GM12801 (cell line): ENCODE measurements around the gene TOMM6.

ENCODE experiments used
- TF ChIP-seq, protein P1 (sequence below): IDR thresholded peaks from one replicate; pipeline ENCODE4 v1.5.1; 2011; ENCODE audit warnings: control low read depth; ENCODE audit not compliant: insufficient read length; ENCODE audit errors: extremely low read depth

The TOMM6 gene

GRCh38 chr6:41777551-41778285 lies 9.8 kb upstream of the TOMM6 start:
- TF ChIP-seq, protein P1, sequence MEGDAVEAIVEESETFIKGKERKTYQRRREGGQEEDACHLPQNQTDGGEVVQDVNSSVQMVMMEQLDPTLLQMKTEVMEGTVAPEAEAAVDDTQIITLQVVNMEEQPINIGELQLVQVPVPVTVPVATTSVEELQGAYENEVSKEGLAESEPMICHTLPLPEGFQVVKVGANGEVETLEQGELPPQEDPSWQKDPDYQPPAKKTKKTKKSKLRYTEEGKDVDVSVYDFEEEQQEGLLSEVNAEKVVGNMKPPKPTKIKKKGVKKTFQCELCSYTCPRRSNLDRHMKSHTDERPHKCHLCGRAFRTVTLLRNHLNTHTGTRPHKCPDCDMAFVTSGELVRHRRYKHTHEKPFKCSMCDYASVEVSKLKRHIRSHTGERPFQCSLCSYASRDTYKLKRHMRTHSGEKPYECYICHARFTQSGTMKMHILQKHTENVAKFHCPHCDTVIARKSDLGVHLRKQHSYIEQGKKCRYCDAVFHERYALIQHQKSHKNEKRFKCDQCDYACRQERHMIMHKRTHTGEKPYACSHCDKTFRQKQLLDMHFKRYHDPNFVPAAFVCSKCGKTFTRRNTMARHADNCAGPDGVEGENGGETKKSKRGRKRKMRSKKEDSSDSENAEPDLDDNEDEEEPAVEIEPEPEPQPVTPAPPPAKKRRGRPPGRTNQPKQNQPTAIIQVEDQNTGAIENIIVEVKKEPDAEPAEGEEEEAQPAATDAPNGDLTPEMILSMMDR, result no peak

- TF ChIP-seq, protein P1, result no peak
These were observed 8.6 kb upstream of the TOMM6 start for GRCh38 chr6:41778895-41779294.

GRCh38 chr6:41779336-41779735 lies 8.2 kb upstream of the TOMM6 start:
- TF ChIP-seq, protein P1, result no peak

DNA sequence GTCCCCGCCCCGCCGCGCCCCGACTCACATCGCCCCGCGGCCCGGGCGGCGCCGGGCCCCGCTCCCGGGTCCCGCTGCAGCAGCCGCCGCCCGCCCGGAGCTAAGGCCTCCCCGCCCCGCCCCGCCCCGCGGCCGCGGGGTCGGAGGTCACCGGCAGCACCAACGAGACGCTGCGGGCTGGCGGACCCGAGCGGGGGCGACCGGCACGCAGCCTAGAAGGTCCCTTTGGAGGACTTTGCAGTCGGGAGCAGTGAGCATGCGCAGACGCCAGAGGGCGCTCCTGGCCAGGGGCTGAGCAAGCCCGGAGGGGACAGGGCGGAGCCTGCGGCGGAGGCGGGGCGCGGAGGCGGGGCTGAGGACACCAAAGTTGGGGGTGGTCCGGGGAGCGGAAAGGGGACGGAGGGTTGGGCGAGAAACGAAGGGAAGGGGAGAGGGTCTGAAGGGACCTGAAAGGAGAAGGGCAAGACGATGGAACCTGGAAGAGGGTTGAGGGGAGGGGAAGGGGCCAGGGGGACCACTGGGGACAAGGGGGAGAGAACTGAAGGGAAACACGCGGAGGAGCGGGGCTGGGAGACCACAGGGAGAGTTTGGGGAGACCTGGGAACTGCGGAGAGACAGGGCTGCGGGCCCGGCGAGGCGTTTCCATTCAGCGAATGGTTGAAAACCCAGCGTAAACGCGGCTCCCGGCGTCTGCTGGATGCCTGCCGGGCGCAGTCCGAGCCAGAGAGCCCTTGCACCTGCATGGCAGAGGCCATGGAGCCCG lies 7.5 kb upstream of the TOMM6 start, which contains the start of gene FRS3:
FRS3 (minus strand) TSS at position 113 of the 763 bp plus-strand sequence. CDS start 2,913 bp downstream, outside the sequence.
- TF ChIP-seq, protein P1, result no peak

DNA sequence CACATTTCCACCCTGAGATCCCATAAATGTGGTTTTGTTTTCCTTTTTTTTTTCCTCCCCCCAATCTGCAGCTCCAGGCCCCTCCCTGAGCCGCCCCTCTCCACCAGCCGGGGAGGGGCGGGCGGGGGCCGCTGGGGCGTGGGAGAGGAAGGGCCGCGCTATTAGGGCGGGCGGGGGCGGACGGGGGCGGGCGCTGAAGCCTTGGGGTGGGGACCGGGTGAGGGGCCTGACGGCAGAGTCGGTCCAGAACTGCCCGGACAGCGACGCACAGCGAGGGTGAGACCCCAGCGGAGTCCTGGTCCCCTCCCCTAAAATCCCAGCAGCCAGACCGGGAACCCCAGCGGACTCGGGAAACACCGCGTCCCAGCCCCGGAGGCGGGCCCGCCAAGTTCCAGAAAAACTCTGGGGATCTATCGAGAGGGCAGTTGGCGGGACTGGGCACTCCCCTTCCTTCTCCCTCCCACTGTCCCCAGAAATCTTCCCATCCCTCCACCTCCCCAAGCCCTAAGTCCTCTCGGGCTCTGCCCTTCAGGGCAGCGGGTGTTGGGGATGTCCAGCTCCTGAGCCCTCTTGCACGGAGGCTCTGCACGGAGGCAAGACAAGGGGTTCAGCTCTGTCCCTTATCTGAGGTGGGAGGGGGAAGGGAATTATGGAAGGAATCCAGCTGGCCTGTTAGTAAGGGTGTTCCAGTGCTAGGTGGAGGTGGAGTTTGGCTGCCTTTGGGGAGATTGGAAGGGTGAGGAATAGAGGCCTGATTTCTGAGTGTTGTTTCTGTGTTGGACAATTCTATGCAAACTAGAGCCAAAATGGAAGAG lies 6.7 kb upstream of the TOMM6 start, which contains the start of gene PRICKLE4:
PRICKLE4 (plus strand) TSS at position 232 of the 815 bp plus-strand sequence. CDS start 2,692 bp downstream, outside the sequence.
- TF ChIP-seq, protein P1, result no peak

DNA sequence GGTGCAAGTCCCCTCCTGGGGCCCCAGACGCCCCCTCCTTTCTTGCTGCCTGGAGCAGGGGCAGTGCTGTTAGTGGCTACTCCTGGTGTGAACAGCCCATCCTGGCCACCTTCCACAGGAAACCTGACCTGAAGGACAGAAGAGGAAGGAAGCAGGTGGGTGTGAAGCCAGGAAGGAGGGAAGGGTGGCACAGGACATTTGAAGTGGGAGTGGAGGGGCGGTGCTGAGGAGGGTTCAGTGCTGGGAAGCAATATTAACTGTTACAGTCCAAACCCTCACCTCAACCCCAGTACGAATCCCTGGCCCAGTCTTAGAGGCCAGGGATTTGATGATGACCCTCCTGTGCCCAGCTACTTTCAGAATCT lies 6.1 kb upstream of the TOMM6 start:
- TF ChIP-seq, protein P1, result no peak
